Endothelial cell (in vitro differentiated cells): ENCODE data around the gene ZNF22. TPM values are rescaled to one million over a fixed set of nuclear protein-coding genes. Genes with fewer than 3 reads are reported as not detected.

ENCODE experiments used
- DNase-seq: peaks from one replicate; pipeline ENCODE4 v3.0.0; 2021; ENCODE audit warnings: low spot score
- H3K27ac Mint-ChIP-seq: one replicate; pipeline ENCODE4 v1.8.0; 2021; ENCODE audit warnings: mixed read lengths, inconsistent platforms; ENCODE audit not compliant: unreplicated experiment
- H3K27me3 Mint-ChIP-seq: one replicate; pipeline ENCODE4 v1.8.0; 2021; ENCODE audit warnings: mild to moderate bottlenecking, moderate library complexity, mixed read lengths, inconsistent platforms; ENCODE audit not compliant: unreplicated experiment
- H3K36me3 Mint-ChIP-seq: one replicate; pipeline ENCODE4 v1.8.0; 2021; ENCODE audit warnings: mild to moderate bottlenecking, low read depth, mixed read lengths, inconsistent platforms; ENCODE audit not compliant: unreplicated experiment
- H3K4me1 Mint-ChIP-seq: one replicate; pipeline ENCODE4 v1.8.0; 2021; ENCODE audit warnings: mild to moderate bottlenecking, mixed read lengths, inconsistent platforms; ENCODE audit not compliant: unreplicated experiment
- H3K4me3 Mint-ChIP-seq: one replicate; pipeline ENCODE4 v1.8.0; 2021; ENCODE audit warnings: mild to moderate bottlenecking, mixed read lengths, inconsistent platforms; ENCODE audit not compliant: unreplicated experiment
- H3K9me3 Mint-ChIP-seq: one replicate; pipeline ENCODE4 v1.8.0; 2021; ENCODE audit warnings: mixed read lengths, inconsistent platforms; ENCODE audit not compliant: unreplicated experiment
- total RNA-seq: library from RNA; stranded (reverse); fragmentation: NEBNext Ultra II Directional; extraction: Animal tissue kit (Norgen Biotek cat#: 25700); gene quantifications from one replicate; pipeline ENCODE4 v1.2.1, GENCODE V29; 2021; ENCODE audit not compliant: unreplicated experiment
- TF ChIP-seq, protein P1 (sequence below): fragments of 200-600 bp; sonication (generic); IDR thresholded peaks from one replicate; pipeline ENCODE4 v1.5.0; 2021; ENCODE audit warnings: antibody characterized with exemption; ENCODE audit not compliant: unreplicated experiment

The ZNF22 gene
- total RNA-seq, 1 donor from 2014 or later, result 39.2 TPM

DNA sequence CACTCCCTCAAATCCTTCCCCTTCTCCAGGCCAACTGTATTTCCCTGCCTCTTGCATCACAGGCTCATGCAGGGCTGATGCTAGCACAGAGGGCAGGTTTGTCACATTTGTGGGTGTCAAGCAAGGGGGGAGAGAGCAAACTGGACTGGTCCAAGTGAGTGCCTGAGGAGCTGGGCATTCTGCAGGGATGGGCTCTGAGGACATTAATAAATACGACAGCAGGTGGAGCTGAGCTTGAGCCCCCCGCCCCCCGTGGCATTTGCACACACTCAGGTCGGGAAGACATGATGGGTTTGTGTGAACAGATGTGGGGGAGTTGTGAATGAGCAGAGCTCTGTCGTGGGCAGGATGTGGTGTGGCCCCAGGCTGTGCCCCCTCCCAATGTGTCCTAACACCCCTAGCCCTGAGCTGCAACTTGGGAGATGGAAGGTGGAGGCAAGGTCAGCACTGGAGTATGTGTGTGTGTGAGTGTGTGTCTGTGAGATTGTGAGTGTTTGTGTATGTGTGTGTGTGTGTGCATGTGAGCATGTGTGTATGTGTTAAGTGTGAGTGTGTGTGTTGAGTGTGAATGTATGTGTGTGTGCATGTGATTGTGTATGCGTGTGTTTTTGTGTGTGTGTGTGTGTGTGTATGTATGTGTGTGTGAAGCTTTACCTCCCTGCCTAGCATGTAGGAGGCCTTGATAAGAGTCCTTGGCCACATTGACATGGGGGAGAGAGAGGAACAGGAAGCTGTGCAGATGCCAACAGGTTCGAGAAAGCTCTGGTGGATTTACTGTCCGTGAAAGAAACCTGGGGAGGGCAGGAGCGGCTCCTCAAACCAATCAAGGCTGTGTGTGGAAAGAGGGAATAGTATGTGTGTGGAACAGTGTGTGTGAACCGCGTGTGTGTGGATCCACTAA is 32.0 kb upstream of the ZNF22 start:
- Mint-ChIP-seq H3K27ac (no peak overlapping the region), H3K36me3 (no peaks in the 10 kb centered on the region), H3K4me3 (no peak overlapping the region), H3K9me3 (no peaks in the 10 kb centered on the region), H3K27me3 (peaks cover 13% of the 10 kb centered on the region), H3K4me1 (peaks cover 31% of the 10 kb centered on the region)
- TF ChIP-seq, protein P1, sequence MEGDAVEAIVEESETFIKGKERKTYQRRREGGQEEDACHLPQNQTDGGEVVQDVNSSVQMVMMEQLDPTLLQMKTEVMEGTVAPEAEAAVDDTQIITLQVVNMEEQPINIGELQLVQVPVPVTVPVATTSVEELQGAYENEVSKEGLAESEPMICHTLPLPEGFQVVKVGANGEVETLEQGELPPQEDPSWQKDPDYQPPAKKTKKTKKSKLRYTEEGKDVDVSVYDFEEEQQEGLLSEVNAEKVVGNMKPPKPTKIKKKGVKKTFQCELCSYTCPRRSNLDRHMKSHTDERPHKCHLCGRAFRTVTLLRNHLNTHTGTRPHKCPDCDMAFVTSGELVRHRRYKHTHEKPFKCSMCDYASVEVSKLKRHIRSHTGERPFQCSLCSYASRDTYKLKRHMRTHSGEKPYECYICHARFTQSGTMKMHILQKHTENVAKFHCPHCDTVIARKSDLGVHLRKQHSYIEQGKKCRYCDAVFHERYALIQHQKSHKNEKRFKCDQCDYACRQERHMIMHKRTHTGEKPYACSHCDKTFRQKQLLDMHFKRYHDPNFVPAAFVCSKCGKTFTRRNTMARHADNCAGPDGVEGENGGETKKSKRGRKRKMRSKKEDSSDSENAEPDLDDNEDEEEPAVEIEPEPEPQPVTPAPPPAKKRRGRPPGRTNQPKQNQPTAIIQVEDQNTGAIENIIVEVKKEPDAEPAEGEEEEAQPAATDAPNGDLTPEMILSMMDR, result no peak
- no peak for DNase-seq

DNA sequence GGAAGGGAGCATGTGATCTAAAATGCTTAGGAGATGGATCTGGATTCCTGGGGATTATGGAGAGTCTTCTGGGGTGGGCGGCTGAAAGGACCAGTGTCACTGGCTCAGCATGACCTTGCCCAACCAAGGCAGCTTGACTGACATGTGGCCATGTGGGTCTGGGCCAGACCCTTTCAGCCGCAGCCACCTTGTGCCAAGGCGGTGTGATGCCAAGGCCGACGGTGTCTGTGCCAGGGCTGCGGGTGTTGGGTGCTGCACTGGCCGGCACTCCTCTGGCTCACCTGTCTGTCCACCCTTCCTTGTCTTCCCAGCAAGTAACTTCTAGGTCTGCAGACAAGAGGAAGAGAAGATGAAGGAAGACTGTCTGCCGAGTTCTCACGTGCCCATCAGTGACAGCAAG is 30.9 kb upstream of the ZNF22 start:
- Mint-ChIP-seq H3K4me1 (peaks cover 21% of the 10 kb centered on the region), H3K27me3 (peaks cover 8% of the 10 kb centered on the region), H3K9me3 (no peaks in the 10 kb centered on the region), H3K27ac (no peak overlapping the region), H3K36me3 (no peaks in the 10 kb centered on the region), H3K4me3 (no peak overlapping the region)
- no peak for DNase-seq
- TF ChIP-seq, protein P1, result no peak

DNA sequence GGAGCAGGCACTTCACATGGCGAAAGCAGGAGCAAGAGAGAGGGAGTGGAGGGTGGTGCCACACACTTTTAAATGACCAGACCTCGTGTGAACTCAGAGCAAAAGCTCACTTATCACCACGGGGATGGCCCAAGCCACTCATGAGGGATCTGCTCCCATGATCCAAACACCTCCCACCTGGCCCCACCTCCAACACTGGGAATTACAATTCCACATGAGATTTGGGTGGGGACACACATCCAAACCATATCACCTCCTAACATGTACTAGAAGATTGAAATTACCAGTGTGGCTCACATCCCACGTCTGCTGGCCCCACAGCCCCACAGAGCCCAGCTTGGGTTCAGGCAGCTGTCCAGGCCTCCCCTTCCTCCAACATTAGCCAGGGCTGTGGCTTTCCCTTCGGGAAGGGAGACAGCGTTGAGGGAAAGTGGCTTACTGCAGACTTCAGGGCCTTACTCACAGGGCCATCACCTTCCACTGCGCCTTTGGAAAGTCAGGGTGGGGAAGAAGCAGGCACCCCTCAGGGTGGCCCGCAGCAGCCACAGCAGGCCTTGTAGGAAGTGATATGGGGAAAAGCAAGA is 29.8 kb upstream of the ZNF22 start:
- Mint-ChIP-seq H3K36me3 (no peaks in the 10 kb centered on the region), H3K4me3 (no peak overlapping the region), H3K4me1 (peaks cover 23% of the 10 kb centered on the region), H3K9me3 (no peaks in the 10 kb centered on the region), H3K27ac (no peak overlapping the region), H3K27me3 (peaks cover 8% of the 10 kb centered on the region)
- DNase-seq, result no peak
- TF ChIP-seq, protein P1, result no peak

DNA sequence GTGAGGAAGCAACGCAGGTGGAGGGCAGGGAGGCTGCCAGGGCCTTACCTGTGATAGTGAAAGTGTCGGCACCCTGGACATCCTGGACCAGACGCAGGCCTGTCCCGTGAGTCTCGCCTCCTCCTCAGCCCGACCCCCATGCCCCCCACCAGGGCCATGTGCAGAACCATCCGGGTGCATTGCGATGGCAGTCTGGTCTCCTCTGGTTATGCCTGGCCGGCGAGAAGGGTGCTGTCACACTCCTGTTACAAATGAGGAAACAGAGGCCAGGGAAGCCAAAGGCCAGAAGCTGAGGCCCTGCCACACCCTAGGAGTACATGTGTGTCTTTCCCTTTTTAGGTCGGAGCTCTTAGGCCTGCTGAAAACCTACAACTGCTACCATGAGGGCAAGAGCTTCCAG is 29.3 kb upstream of the ZNF22 start:
- Mint-ChIP-seq H3K4me3 (no peak overlapping the region), H3K27me3 (peaks cover 9% of the 10 kb centered on the region), H3K36me3 (no peaks in the 10 kb centered on the region), H3K9me3 (no peaks in the 10 kb centered on the region), H3K4me1 (peaks cover 25% of the 10 kb centered on the region), H3K27ac (no peak overlapping the region)
- TF ChIP-seq, protein P1, result no peak
- DNase-seq, result no peak
